CD4-positive, alpha-beta T cell treated with Interleukin-6 for 4 hours (primary cell): ENCODE measurements around the gene SLC26A3.
"Not testable (repeated sequence)": the region's sequence is repeated elsewhere in the genome, so short reads cannot be mapped to it uniquely, and the experiment has no call there.

Source experiments
- DNase-seq: peaks from one replicate; pipeline ENCODE4 v3.0.0-alpha.2; 2020; ENCODE audit warnings: mixed read lengths

SLC26A3 gene

GRCh38 chr7:107803009-107803610 lies at the start of gene SLC26A3:
Gene SLC26A3, minus strand, starts transcription at chr7:107803223. Its CDS starts 8,714 bp downstream, at chr7:107794509.
- DNase-seq, result no peak

GRCh38 chr7:107850643-107851042 lies 47.6 kb upstream of the SLC26A3 start:
- DNase-seq, result no peak

DNA sequence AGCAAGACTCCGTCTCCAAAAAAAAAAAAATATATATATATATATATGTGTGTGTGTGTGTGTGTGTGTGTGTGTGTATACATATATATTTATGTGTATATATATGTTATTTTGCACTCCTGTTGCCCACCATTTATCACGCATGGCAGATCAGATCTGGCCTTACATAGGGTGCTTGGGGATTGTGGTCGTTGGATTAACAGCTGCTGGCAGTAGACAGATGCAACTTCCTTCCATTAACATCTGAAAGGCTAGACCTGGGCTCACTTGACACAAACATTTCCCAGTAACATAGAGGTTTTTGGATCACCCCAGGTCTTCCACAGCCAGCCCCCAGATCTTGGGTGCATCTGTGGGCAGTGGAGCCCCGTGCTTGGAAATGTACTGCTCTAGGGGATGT lies 47.2 kb upstream of the SLC26A3 start:
- no peak for DNase-seq

- DNase-seq, result not testable (repeated sequence)
Measured at GRCh38 chr7:107848211-107848610, 45.2 kb upstream of the SLC26A3 start.

- DNase-seq, result not testable (repeated sequence)
Measured at GRCh38 chr7:107847836-107848175, 44.8 kb upstream of the SLC26A3 start.

- no peak for DNase-seq
Measured at GRCh38 chr7:107847168-107847835, 44.3 kb upstream of the SLC26A3 start.

- no peak for DNase-seq
Measured at GRCh38 chr7:107846324-107846723, 43.3 kb upstream of the SLC26A3 start.

- no peak for DNase-seq
Measured at GRCh38 chr7:107843184-107843583, 40.2 kb upstream of the SLC26A3 start.

DNA sequence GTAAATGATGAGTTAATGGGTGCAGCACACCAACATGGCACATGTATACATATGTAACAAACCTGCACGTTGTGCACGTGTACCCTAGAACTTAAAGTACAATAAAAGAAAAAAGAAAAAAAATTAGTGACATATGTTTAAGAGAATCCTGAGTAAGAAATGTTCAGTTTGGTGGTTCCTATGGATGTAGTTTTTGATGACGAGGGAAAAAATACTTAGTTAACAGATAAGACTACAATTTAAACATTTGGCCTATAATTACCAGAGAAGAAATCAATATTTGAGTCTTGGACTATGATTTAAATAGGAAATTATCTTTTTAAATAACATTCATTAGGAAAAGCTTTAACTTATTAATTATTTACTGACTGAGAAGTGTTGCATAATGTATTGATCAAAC lies 39.2 kb upstream of the SLC26A3 start:
- DNase-seq, result no peak

- no peak for DNase-seq
Measured at GRCh38 chr7:107838816-107839565, 36.0 kb upstream of the SLC26A3 start.

GRCh38 chr7:107838024-107838601 lies 35.1 kb upstream of the SLC26A3 start:
- no peak for DNase-seq

DNA sequence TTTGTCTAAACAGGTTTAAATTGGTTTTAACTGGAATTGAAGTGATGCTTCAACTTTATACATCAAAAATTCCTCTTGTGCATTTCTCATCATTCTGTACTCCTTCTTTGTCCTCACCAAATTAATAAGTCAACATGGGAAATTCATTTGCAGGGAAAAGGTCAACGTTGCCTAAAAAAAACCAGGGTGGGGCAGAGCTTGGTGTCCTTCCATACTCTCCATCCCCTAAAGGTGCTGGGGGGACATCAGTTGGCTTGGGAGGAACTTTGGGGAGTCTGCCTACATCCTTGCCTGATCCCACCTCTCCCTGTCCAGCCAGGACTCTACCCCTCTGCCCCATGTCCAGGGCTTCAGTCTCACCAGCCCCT lies 34.1 kb upstream of the SLC26A3 start:
- DNase-seq, result no peak

- DNase-seq, result no peak
Measured at GRCh38 chr7:107836237-107837144, 33.5 kb upstream of the SLC26A3 start.

- DNase-seq, result no peak
Measured at GRCh38 chr7:107834401-107834800, 31.4 kb upstream of the SLC26A3 start.

- no peak for DNase-seq
Measured at GRCh38 chr7:107833684-107834106, 30.7 kb upstream of the SLC26A3 start.

DNA sequence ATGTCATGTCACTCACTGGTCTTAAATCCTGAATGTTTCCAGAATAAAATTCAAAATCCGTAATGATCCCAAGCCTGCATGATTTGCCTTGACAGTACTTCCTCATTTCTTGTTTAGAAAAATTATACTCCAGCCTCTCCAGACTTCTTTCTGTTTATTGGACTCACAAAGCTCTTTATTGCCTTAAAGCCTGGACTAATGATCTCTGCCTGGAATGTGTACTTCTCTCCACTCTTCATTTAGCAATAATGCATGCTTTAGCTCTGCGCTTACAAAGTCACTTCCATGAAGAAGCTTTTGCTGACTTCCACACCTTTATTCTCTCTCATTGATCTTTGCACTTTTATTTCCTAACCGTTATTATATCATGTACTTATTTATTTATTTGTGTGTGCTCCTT lies 27.4 kb upstream of the SLC26A3 start:
- no peak for DNase-seq

DNA sequence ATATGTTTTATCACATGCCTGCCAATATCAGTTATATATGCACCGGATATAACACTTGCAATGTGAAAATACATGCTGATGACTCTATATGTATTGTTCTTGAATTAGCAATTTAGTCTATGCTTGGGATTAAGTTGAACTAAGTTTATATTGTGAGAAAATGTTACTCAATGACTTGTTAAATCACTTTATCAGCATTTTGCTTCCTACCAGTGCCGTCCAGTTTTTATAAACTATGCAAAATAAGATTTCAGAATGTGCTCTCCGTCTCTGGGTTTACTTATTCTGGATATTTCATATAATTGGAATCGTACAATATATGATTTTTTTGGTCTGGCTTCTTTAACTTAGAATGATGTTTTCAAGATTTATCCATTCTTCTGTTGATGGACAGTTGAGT lies 25.5 kb upstream of the SLC26A3 start:
- DNase-seq, result no peak

DNA sequence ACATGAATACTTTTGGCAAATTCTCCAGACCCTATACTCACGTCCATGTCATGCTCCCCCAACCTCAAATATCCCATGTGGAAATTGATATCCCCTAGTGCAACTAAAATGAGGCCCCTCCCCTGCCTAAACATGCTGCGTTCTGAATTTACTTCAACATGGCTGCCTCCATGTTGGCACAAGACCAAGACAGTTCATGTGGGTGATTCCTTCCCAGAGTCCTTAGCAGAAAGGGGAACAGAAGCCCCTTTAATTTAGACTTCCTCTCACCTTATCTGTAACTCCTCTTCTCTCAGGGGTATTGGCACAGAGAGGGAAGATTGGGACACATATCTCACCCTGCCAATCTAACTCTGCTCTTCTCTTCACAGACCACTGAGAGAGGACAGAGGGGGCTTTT lies 24.5 kb upstream of the SLC26A3 start:
- no peak for DNase-seq

DNA sequence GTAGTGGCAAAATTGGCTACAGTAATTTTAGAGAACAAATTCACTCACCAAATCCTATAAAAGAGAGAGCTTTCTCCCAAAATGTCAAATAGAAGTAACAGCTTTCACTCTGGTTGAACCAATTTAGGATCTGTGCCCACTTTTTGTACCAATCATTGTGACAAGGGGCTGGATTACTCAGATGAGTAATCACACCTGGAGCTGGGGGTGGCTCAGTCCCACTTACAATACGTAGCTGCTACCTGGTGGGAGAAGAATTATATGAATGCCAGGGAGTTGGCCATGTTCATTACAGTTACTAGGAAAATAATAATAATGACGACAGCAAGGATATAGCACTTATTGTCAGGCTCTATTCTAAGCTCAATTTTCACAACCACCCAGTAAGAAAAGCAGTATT lies 23.4 kb upstream of the SLC26A3 start:
- DNase-seq, result no peak

DNA sequence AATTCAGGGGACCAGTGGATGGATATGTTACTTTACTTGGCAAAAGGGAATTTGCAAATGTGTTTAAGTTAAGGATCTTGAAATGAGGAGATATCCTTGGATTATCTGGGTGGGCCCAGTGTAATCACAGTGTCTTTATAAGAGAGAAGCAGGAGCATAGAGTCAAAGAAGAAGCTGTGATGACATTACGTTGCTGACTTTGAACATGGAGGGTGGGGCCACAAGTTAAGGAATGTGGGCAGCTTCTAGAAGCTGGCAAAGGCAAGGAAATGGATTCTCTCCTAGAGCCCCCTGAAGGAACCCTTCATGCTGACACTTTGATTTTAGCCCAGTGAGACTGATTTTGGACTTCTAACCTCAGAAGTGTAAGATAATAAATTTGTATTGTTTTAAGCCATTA lies 21.8 kb upstream of the SLC26A3 start:
- no peak for DNase-seq

DNA sequence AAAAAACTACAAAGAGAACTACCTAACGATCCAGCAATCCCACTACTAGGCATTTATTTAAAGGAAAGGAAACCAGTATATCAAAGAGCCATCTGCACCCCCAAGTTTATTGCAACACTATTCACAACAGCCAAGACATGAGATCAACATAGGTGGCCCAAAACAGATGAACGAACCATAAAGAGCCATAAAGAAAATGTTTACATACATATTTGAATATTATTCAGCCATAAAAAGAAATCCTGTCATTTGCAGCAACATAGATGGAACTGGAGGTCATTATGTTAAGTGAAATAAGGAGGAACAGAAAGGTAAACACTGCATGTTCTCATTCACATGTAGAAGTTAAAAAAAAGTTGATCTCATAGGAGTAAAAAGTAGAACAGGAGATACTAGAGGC lies 15.6 kb upstream of the SLC26A3 start:
- no peak for DNase-seq

GRCh38 chr7:107816011-107816566 lies 13.1 kb upstream of the SLC26A3 start:
- no peak for DNase-seq
